ENCODE results near the gene ALDH9A1. TPM values are rescaled to one million over a fixed set of nuclear protein-coding genes. Genes with fewer than 3 reads are reported as not detected.

Gene ALDH9A1
- total RNA-seq, 1 donor from 2014 or later, result 68.2 TPM

GRCh38 chr1:165628147-165628822, 70.1 kb downstream of the ALDH9A1 start:
- H3K4me1 Mint-ChIP-seq (ENCODE audit: low read depth, unreplicated experiment), result peaks cover 7% of the 10 kb centered on the region
- FAIRE-seq, result no peak

DNA sequence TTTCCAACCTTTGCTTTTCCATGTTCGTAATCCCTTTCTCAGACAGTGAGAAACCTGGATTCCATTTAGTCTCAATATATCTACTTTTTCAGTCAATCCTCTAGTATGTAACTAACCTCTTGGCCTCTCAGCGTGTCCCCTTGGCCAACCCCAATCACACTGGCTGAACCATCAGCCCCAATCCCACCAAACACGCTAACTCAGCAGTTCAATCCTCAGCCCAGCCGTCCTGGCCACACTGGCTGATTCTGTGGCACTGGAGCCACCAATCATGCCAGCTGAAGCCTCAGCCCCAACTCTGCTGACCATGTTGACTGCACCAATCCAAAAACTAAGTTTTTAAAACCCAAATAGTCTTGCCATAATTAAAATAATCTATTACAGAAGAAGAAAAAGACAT, 73.9 kb downstream of the ALDH9A1 start:
- Histone ChIP-seq H3K79me2 (ENCODE audit: insufficient read depth, low read length) (no peaks in the 10 kb centered on the region), H3K9me3 (ENCODE audit: insufficient read depth, low read depth, low read length) (no peaks in the 10 kb centered on the region), H3K4me2 (ENCODE audit: low read length) (no peak overlapping the region), H4K20me1 (ENCODE audit: insufficient read depth, low read length) (no peaks in the 10 kb centered on the region), H3K36me3 (ENCODE audit: insufficient read depth, low read length) (no peaks in the 10 kb centered on the region), H3K9ac (ENCODE audit: low read length) (no peak overlapping the region), H3K27me3 (ENCODE audit: insufficient read depth, low read length) (peaks cover 2% of the 10 kb centered on the region), H3K4me3 (ENCODE audit: insufficient read depth, low read depth, low read length) (no peak overlapping the region), H3K4me1 (ENCODE audit: insufficient read depth, low read length) (no peaks in the 10 kb centered on the region), H2AFZ (ENCODE audit: low read depth, low read length) (no peak overlapping the region), H3K27ac (ENCODE audit: low read depth, low read length) (no peak overlapping the region)
- peaks cover 5% of the 10 kb centered on the region for H3K27me3 Mint-ChIP-seq (ENCODE audit: low read depth, unreplicated experiment)
- no peaks in the 10 kb centered on the region for H3K9me3 Mint-ChIP-seq (ENCODE audit: unreplicated experiment)
- no peaks in the 10 kb centered on the region for H3K4me1 Mint-ChIP-seq (ENCODE audit: low read depth, unreplicated experiment)
- H3K4me3 Mint-ChIP-seq (ENCODE audit: unreplicated experiment), result no peak overlapping the region
- no peak overlapping the region for H3K27ac Mint-ChIP-seq (ENCODE audit: unreplicated experiment)
- no peaks in the 10 kb centered on the region for H3K36me3 Mint-ChIP-seq (ENCODE audit: low read depth, unreplicated experiment)
- no peak for DNase-seq (ENCODE audit: low read depth)
- FAIRE-seq, result no peak
- no peak for TF ChIP-seq CTCF (IDR thresholded peaks at IDR 0.05; ENCODE audit: insufficient read depth, low read depth, low read length)
- no peak for TF ChIP-seq EZH2 (IDR thresholded peaks at IDR 0.05; ENCODE audit: insufficient read depth, low read length)

More at GRCh38 chr1:165628147-165628822, 70.1 kb downstream of the ALDH9A1 start:
- Mint-ChIP-seq H3K27ac (ENCODE audit: unreplicated experiment) (peak overlapping the region; percentile 7), H3K4me3 (ENCODE audit: unreplicated experiment) (no peak overlapping the region), H3K9me3 (ENCODE audit: unreplicated experiment) (no peaks in the 10 kb centered on the region), H3K27me3 (ENCODE audit: low read depth, unreplicated experiment) (no peaks in the 10 kb centered on the region), H3K36me3 (ENCODE audit: low read depth, unreplicated experiment) (no peaks in the 10 kb centered on the region)
- peaks cover 19% of the 10 kb centered on the region for H3K79me2 ChIP-seq (ENCODE audit: insufficient read depth, low read length)
- H3K27ac ChIP-seq (ENCODE audit: low read depth, low read length), result no peak overlapping the region
- no peak overlapping the region for H3K4me2 ChIP-seq (ENCODE audit: low read length)
- H2AFZ ChIP-seq (ENCODE audit: low read depth, low read length), result no peak overlapping the region
- H4K20me1 ChIP-seq (ENCODE audit: insufficient read depth, low read length), result peaks cover 12% of the 10 kb centered on the region
- no peaks in the 10 kb centered on the region for H3K27me3 ChIP-seq (ENCODE audit: insufficient read depth, low read length)
- no peaks in the 10 kb centered on the region for H3K9me3 ChIP-seq (ENCODE audit: insufficient read depth, low read depth, low read length)
- TF ChIP-seq CTCF (IDR thresholded peaks at IDR 0.05; ENCODE audit: insufficient read depth, low read depth, low read length) (no peak), EZH2 (IDR thresholded peaks at IDR 0.05; ENCODE audit: insufficient read depth, low read length) (no peak)
- H3K36me3 ChIP-seq (ENCODE audit: insufficient read depth, low read length), result no peaks in the 10 kb centered on the region
- no peak overlapping the region for H3K4me3 ChIP-seq (ENCODE audit: insufficient read depth, low read depth, low read length)
- peaks cover 12% of the 10 kb centered on the region for H3K4me1 ChIP-seq (ENCODE audit: insufficient read depth, low read length)
- DNase-seq (ENCODE audit: low read depth), result no peak
- no peak overlapping the region for H3K9ac ChIP-seq (ENCODE audit: low read length)

- no peak overlapping the region for H3K4me3 ChIP-seq (ENCODE audit: insufficient read depth, low read depth, low read length)
- H3K27ac ChIP-seq (ENCODE audit: low read depth, low read length), result no peak overlapping the region
- peaks cover 2% of the 10 kb centered on the region for H3K27me3 ChIP-seq (ENCODE audit: insufficient read depth, low read length)
- H3K9me3 ChIP-seq (ENCODE audit: insufficient read depth, low read depth, low read length), result no peaks in the 10 kb centered on the region
- FAIRE-seq (no peak), DNase-seq (ENCODE audit: low read depth) (no peak)
- no peak overlapping the region for H2AFZ ChIP-seq (ENCODE audit: low read depth, low read length)
- no peaks in the 10 kb centered on the region for H3K79me2 ChIP-seq (ENCODE audit: insufficient read depth, low read length)
- no peak overlapping the region for H3K9ac ChIP-seq (ENCODE audit: low read length)
- no peak overlapping the region for H3K4me2 ChIP-seq (ENCODE audit: low read length)
- TF ChIP-seq EZH2 (IDR thresholded peaks at IDR 0.05; ENCODE audit: insufficient read depth, low read length) (no peak), CTCF (IDR thresholded peaks at IDR 0.05; ENCODE audit: insufficient read depth, low read depth, low read length) (no peak)
- Mint-ChIP-seq H3K4me1 (ENCODE audit: low read depth, unreplicated experiment) (no peaks in the 10 kb centered on the region), H3K9me3 (ENCODE audit: unreplicated experiment) (peaks cover under 1% of the 10 kb centered on the region), H3K36me3 (ENCODE audit: low read depth, unreplicated experiment) (no peaks in the 10 kb centered on the region), H3K4me3 (ENCODE audit: unreplicated experiment) (no peak overlapping the region), H3K27me3 (ENCODE audit: low read depth, unreplicated experiment) (peaks cover 5% of the 10 kb centered on the region), H3K27ac (ENCODE audit: unreplicated experiment) (no peak overlapping the region)
- no peaks in the 10 kb centered on the region for H3K4me1 ChIP-seq (ENCODE audit: insufficient read depth, low read length)
- H4K20me1 ChIP-seq (ENCODE audit: insufficient read depth, low read length), result no peaks in the 10 kb centered on the region
- H3K36me3 ChIP-seq (ENCODE audit: insufficient read depth, low read length), result no peaks in the 10 kb centered on the region
Observed at GRCh38 chr1:165623624-165624023, 74.7 kb downstream of the ALDH9A1 start.

Measured in astrocyte (in vitro differentiated cells and primary cell).